Panc1 (cell line): ENCODE results near the gene UFD1. TPM values are rescaled to one million over a fixed set of nuclear protein-coding genes. Genes with fewer than 3 reads are reported as not detected.

ENCODE experiments used
- ATAC-seq: fragments of 200-7000 bp; cut with Tn5 transposase; 2 replicates; pipeline ENCODE4 v1.9.1; 2020; ENCODE audit warnings: mild to moderate bottlenecking, moderate library complexity
- BruUV-seq: library from RNA; stranded (reverse); fragments of 400-500 nt; replicated peaks from 2 replicates; lab custom pipeline; 2021; lab: Mats Ljungman, UMichigan
- CTCF ChIA-PET: fragments of 300-600 bp; sonication (Branson Sonifier 250); formaldehyde crosslinking; loops from one replicate; lab custom pipeline; 2022; ENCODE audit warnings: antibody characterized with exemption; lab: Charles Lee
- POLR2A ChIA-PET: fragments of 300-600 bp; sonication (Branson Sonifier 250); formaldehyde crosslinking; loops from one replicate; lab custom pipeline; 2022; ENCODE audit warnings: antibody characterized with exemption; lab: Charles Lee
- DNase-seq: peaks from one replicate; pipeline ENCODE4 v3.0.0-alpha.2; 2010; ENCODE audit warnings: low read depth, low spot score
- H3K27ac ChIP-seq: 2 replicates; pipeline ENCODE4 v1.5.1; 2011; ENCODE audit warnings: mild to moderate bottlenecking, low read length, inconsistent platforms
- H3K27me3 ChIP-seq: fragments of 200-500 bp; sonication (Bioruptor generic); 2 replicates; pipeline ENCODE4 v1.6.0; 2014; ENCODE audit warnings: low read length, inconsistent platforms; ENCODE audit not compliant: control insufficient read depth, insufficient read depth
- H3K36me3 ChIP-seq: fragments of 200-500 bp; sonication (Bioruptor generic); 2 replicates; pipeline ENCODE4 v1.5.1; 2014; ENCODE audit warnings: inconsistent platforms, mild to moderate bottlenecking, low read length, moderate library complexity; ENCODE audit not compliant: control insufficient read depth, insufficient read depth
- H3K4me1 ChIP-seq: 2 replicates; pipeline ENCODE4 v1.5.1; 2011; ENCODE audit warnings: inconsistent platforms, mild to moderate bottlenecking, low read length, moderate library complexity; ENCODE audit not compliant: control insufficient read depth, insufficient read depth
- H3K4me3 ChIP-seq, 2 experiments: 2 replicates each; pipeline ENCODE4 v1.5.1; 2011 to 2012; ENCODE audit warnings: low read depth in 2 of 2, low read length in 2 of 2, mild to moderate bottlenecking in 2 of 2, inconsistent platforms in 1 of 2, moderate library complexity in 1 of 2
- H3K9me3 ChIP-seq: fragments of 200-500 bp; sonication (Bioruptor generic); 2 replicates; pipeline ENCODE4 v1.5.1; 2014; ENCODE audit warnings: low read depth, mild to moderate bottlenecking, inconsistent platforms, low read length, moderate library complexity; ENCODE audit not compliant: control insufficient read depth, insufficient read depth
- POLR2AphosphoS5 ChIP-seq: IDR thresholded peaks from 2 replicates; pipeline ENCODE4 v1.6.1; 2012; ENCODE audit warnings: mild to moderate bottlenecking, low read depth, low read length, moderate library complexity
- SIN3A ChIP-seq: IDR thresholded peaks from 2 replicates; pipeline ENCODE4 v1.6.1; 2012; ENCODE audit warnings: low read depth, mild to moderate bottlenecking, low read length, moderate library complexity, borderline replicate concordance; ENCODE audit not compliant: insufficient read depth
- TCF7L2 ChIP-seq: IDR thresholded peaks from 2 replicates; pipeline ENCODE4 v1.6.1; 2011; ENCODE audit warnings: mild to moderate bottlenecking, low read depth, low read length, inconsistent platforms
- in situ Hi-C: cut with HindIII; loops from 2 replicates; pipeline ENCODE4 v1.10.0; 2016; ENCODE audit warnings: low sequenced_read_pairs, low pct_unique_long_range_greater_than_20kb
- intact Hi-C: fragments of 100-400 bp; cut with micrococcal nuclease; formaldehyde crosslinking; loops from one replicate; pipeline ENCODE4 v1.10.0; 2022; ENCODE audit not compliant: unreplicated experiment
- total RNA-seq: library from RNA; stranded (reverse); gene quantifications from one replicate; pipeline ENCODE4 v1.2.1, GENCODE V29; 2021; ENCODE audit not compliant: unreplicated experiment
- TF ChIP-seq, protein P1 (sequence below), 2 experiments: IDR thresholded peaks; 2 replicates each; pipeline ENCODE4 v1.6.1; 2011 to 2012; ENCODE audit warnings: low read depth in 2 of 2, control low read depth in 1 of 2, low read length in 1 of 2, mild to moderate bottlenecking in 1 of 2, moderate library complexity in 1 of 2; ENCODE audit not compliant: insufficient read depth in 1 of 2
- TF ChIP-seq, protein P2 (sequence below): fragments of 450-650 bp; IDR thresholded peaks from 2 replicates; pipeline ENCODE4 v1.5.1; 2017; ENCODE audit warnings: mild to moderate bottlenecking

UFD1 gene
- total RNA-seq, 1 experiment from 2014 or later, result 82.8 TPM

DNA sequence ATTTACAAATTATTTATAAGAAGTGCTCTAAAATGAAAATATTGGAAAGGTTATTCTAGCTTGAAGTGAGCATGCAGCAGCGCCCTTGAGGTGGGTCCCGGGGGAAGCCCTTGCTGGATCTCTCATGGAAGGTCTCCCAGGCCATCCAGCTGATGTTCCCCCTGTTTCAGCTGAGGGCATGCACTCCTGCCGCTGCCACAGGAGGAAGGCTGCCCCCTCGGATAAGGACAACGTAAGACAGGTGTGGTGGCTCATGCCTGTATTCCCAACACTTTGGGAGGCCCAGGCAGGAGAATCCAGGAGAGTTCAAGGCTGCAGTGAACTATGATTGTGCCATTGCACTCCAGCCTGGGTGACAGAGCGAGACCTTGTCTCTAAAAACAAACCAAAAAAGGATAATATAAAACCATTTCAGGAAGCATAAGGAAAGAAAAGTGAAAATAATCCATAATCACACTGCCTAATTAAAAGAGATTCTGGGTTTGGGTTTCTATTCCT lies 15.7 kb upstream of the UFD1 start:
- H3K36me3 ChIP-seq, result peaks cover 2% of the 10 kb centered on the region
- no peak for DNase-seq
- POLR2A ChIA-PET, result no interaction called here
- H3K4me3 ChIP-seq, result no peak overlapping the region
- intact Hi-C loops, result loop anchor here (5.0 kb wide), 1 partner anchor 138 kb away; no protein-coding TSS in a partner anchor
- CTCF ChIA-PET, result no interaction called here
- BruUV-seq, result no TSS peak
- no peaks in the 10 kb centered on the region for H3K27me3 ChIP-seq
- no peaks in the 10 kb centered on the region for H3K9me3 ChIP-seq
- in situ Hi-C loops, result no loop called here
- no peak for TF ChIP-seq SIN3A
- TF ChIP-seq POLR2AphosphoS5, result no peak
- TF ChIP-seq, protein P1, sequence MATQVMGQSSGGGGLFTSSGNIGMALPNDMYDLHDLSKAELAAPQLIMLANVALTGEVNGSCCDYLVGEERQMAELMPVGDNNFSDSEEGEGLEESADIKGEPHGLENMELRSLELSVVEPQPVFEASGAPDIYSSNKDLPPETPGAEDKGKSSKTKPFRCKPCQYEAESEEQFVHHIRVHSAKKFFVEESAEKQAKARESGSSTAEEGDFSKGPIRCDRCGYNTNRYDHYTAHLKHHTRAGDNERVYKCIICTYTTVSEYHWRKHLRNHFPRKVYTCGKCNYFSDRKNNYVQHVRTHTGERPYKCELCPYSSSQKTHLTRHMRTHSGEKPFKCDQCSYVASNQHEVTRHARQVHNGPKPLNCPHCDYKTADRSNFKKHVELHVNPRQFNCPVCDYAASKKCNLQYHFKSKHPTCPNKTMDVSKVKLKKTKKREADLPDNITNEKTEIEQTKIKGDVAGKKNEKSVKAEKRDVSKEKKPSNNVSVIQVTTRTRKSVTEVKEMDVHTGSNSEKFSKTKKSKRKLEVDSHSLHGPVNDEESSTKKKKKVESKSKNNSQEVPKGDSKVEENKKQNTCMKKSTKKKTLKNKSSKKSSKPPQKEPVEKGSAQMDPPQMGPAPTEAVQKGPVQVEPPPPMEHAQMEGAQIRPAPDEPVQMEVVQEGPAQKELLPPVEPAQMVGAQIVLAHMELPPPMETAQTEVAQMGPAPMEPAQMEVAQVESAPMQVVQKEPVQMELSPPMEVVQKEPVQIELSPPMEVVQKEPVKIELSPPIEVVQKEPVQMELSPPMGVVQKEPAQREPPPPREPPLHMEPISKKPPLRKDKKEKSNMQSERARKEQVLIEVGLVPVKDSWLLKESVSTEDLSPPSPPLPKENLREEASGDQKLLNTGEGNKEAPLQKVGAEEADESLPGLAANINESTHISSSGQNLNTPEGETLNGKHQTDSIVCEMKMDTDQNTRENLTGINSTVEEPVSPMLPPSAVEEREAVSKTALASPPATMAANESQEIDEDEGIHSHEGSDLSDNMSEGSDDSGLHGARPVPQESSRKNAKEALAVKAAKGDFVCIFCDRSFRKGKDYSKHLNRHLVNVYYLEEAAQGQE (IDR thresholded peaks at IDR 0.05; ENCODE audit: insufficient read depth in 1 of 2, low read depth in 2 of 2, low read length in 1 of 2), result no peak
- no peak for TF ChIP-seq TCF7L2
- TF ChIP-seq, protein P2, sequence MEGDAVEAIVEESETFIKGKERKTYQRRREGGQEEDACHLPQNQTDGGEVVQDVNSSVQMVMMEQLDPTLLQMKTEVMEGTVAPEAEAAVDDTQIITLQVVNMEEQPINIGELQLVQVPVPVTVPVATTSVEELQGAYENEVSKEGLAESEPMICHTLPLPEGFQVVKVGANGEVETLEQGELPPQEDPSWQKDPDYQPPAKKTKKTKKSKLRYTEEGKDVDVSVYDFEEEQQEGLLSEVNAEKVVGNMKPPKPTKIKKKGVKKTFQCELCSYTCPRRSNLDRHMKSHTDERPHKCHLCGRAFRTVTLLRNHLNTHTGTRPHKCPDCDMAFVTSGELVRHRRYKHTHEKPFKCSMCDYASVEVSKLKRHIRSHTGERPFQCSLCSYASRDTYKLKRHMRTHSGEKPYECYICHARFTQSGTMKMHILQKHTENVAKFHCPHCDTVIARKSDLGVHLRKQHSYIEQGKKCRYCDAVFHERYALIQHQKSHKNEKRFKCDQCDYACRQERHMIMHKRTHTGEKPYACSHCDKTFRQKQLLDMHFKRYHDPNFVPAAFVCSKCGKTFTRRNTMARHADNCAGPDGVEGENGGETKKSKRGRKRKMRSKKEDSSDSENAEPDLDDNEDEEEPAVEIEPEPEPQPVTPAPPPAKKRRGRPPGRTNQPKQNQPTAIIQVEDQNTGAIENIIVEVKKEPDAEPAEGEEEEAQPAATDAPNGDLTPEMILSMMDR, result no peak
- no peak for ATAC-seq
- H3K27ac ChIP-seq, result no peak overlapping the region
- no peaks in the 10 kb centered on the region for H3K4me1 ChIP-seq

DNA sequence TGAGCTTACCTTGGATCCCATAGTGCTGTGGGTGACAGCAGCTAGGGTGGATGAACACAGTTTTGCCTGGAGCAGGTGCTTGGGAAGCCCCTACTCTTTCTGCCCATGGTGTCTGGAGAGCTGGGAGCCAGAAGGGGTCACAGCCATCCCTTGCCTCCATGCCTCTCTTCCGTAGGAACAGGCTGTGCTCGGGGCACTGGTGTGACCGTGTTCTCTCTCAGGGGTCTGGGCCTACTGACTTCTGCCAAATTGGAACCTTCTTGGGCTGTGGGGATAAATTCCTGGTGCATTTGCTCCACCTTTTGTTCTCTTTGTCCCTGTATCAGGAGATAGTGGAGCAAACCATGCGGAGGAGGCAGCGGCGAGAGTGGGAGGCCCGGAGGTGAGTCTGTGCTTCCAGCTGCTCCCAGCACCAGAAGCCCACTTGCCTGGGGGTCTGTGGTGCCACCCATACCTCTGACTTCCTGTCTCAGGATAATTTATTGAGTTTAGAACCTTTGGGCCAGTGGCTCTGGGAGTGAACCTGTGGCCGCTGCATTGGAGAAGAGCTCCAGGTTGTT lies 15.1 kb upstream of the UFD1 start:
- in situ Hi-C loops, result no loop called here
- TF ChIP-seq, protein P2, result no peak
- TF ChIP-seq SIN3A (no peak), POLR2AphosphoS5 (no peak), TCF7L2 (no peak)
- TF ChIP-seq, protein P1 (IDR thresholded peaks at IDR 0.05; ENCODE audit: insufficient read depth in 1 of 2, low read depth in 2 of 2, low read length in 1 of 2), result no peak
- H3K27me3 ChIP-seq, result no peaks in the 10 kb centered on the region
- ATAC-seq (no peak), DNase-seq (no peak)
- BruUV-seq, result no TSS peak
- no peaks in the 10 kb centered on the region for H3K4me1 ChIP-seq
- no peak overlapping the region for H3K4me3 ChIP-seq
- peaks cover 2% of the 10 kb centered on the region for H3K36me3 ChIP-seq
- intact Hi-C loops, result no loop called here
- no peaks in the 10 kb centered on the region for H3K9me3 ChIP-seq
- ChIA-PET CTCF (no interaction called here), POLR2A (no interaction called here)
- no peak overlapping the region for H3K27ac ChIP-seq
